Gastrocnemius medialis (tissue), 4 donors: Measurements from ENCODE around the gene ARHGAP26. TPM values are rescaled to one million over a fixed set of nuclear protein-coding genes. Genes with fewer than 3 reads are reported as not detected.

ENCODE experiments used
- ATAC-seq, 2 donors: fragments of 150-250 bp; one replicate each; pipeline ENCODE4 v1.9.1; 2016
- DNase-seq, 2 donors: peaks; one replicate each; pipeline ENCODE4 v3.0.0-alpha.2; 2019
- H3K27ac ChIP-seq, 4 donors: fragments of 200-600 bp; sonication (generic); 1 replicate in 1 of 4; 2 replicates in 3 of 4; pipeline ENCODE4 v1.5.1; 2016 to 2018; ENCODE audit warnings: mild to moderate bottlenecking in 2 of 4, moderate library complexity in 1 of 4
- H3K27me3 ChIP-seq, 3 donors: fragments of 200-600 bp; sonication (generic) in 2 of 3; 1 replicate in 1 of 3; 2 replicates in 2 of 3; pipeline versions ENCODE4 v1.5.1 to v1.6.0; 2016 to 2019; ENCODE audit warnings: mild to moderate bottlenecking in 1 of 3, moderate library complexity in 1 of 3
- H3K36me3 ChIP-seq, 2 donors: fragments of 200-600 bp; sonication (generic) in 1 of 2; one replicate each; pipeline ENCODE4 v1.5.1; 2017 to 2018
- H3K4me1 ChIP-seq, 2 donors: fragments of 200-600 bp; sonication (generic) in 1 of 2; one replicate each; pipeline ENCODE4 v1.5.1; 2016 to 2017; ENCODE audit warnings: mild to moderate bottlenecking in 2 of 2
- H3K4me3 ChIP-seq, 4 donors: fragments of 200-600 bp; sonication (generic) in 3 of 4; 1 replicate in 1 of 4; 2 replicates in 3 of 4; pipeline ENCODE4 v1.5.1; 2016 to 2019; ENCODE audit warnings: mild to moderate bottlenecking in 2 of 4
- H3K9me3 ChIP-seq, 3 donors: fragments of 200-600 bp; sonication (generic) in 2 of 3; 1 replicate in 1 of 3; 2 replicates in 2 of 3; pipeline ENCODE4 v1.5.1; 2016 to 2019
- POLR2A ChIP-seq, 2 donors: fragments of 450-650 bp; IDR thresholded peaks; one replicate each; pipeline ENCODE4 v1.6.1; 2017; ENCODE audit warnings: antibody characterized with exemption in 2 of 2, mild to moderate bottlenecking in 2 of 2, moderate library complexity in 2 of 2
- in situ Hi-C, 4 donors: fragments of 200-750 bp; cut with MboI; loops; one replicate each; pipeline versions ENCODE4 v1.15.0 to v1.8.0; 2017; ENCODE audit warnings: low sequenced_read_pairs in 4 of 4
- intact Hi-C: fragments of 100-400 bp; cut with DNase I; formaldehyde crosslinking; loops from one replicate; pipeline ENCODE4 v1.15.1; 2023; ENCODE audit warnings: low total_unique reads
- total RNA-seq, 4 donors: library from RNA; depleted of rRNA; stranded (reverse); fragments of >200 nt; gene quantifications; one replicate each; pipeline versions ENCODE4 v1.1.0 to v1.2.3, GENCODE V29; 2016
- TF ChIP-seq, protein P1 (sequence below), 5 experiments: fragments of 450-650 bp in 3 of 5; fragments of 200-600 bp in 2 of 5; sonication (generic) in 2 of 5; IDR thresholded peaks in 4 of 5; conservative IDR thresholded peaks in 1 of 5; 1 replicate in 4 of 5; 2 replicates in 1 of 5; pipeline ENCODE4 v1.5.1; 2016 to 2019; ENCODE audit warnings: antibody characterized with exemption in 5 of 5, mild to moderate bottlenecking in 3 of 5, moderate library complexity in 3 of 5

ARHGAP26 gene
- total RNA-seq, 4 donors from 2014 or later, result 9.1 to 22.4 (median 13.4) TPM

DNA sequence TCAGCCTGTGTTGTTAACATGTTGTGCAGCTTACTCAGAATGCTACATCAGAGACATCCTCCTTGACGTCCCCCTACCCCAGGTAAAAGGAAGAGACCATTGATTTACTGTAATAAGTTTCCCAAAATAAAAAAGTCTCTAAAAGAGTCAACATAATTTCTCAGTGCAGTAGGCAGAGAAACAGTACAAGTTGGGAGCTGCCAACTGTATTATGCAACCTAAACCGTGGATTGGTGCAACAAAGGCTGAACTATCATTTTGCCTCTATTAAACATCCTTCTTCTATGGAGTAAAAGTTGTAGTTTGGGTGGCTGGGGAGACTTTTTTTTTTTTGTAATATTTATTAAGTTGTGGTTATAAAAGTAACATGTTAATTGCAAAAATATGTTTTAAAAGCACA lies 425.3 kb downstream of the ARHGAP26 start:
- H3K27ac ChIP-seq, result peak overlapping the region in 3 of 4 donors; percentile 24 to 29 (median 24)
- TF ChIP-seq, protein P1, sequence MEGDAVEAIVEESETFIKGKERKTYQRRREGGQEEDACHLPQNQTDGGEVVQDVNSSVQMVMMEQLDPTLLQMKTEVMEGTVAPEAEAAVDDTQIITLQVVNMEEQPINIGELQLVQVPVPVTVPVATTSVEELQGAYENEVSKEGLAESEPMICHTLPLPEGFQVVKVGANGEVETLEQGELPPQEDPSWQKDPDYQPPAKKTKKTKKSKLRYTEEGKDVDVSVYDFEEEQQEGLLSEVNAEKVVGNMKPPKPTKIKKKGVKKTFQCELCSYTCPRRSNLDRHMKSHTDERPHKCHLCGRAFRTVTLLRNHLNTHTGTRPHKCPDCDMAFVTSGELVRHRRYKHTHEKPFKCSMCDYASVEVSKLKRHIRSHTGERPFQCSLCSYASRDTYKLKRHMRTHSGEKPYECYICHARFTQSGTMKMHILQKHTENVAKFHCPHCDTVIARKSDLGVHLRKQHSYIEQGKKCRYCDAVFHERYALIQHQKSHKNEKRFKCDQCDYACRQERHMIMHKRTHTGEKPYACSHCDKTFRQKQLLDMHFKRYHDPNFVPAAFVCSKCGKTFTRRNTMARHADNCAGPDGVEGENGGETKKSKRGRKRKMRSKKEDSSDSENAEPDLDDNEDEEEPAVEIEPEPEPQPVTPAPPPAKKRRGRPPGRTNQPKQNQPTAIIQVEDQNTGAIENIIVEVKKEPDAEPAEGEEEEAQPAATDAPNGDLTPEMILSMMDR (IDR thresholded peaks at IDR 0.05 in 4 of 5, conservative IDR thresholded peaks at IDR 0.05 in 1 of 5), result no peak
- TF ChIP-seq POLR2A (IDR thresholded peaks at IDR 0.05), result no peak
- intact Hi-C loops, result loop anchor here (5.0 to 10.0 kb wide), 2 partner anchors 207 to 629 kb away; partner anchors contain the start of gene NR3C1
- DNase-seq (no peak), ATAC-seq (peak; percentile 70 to 86)
- no peaks in the 10 kb centered on the region for H3K36me3 ChIP-seq
- H3K27me3 ChIP-seq, result no peaks in the 10 kb centered on the region
- in situ Hi-C loops, result no loop called here
- H3K4me3 ChIP-seq, result no peak overlapping the region
- no peaks in the 10 kb centered on the region for H3K9me3 ChIP-seq
- H3K4me1 ChIP-seq, result peaks cover 30 to 33% of the 10 kb centered on the region in 2 donors

DNA sequence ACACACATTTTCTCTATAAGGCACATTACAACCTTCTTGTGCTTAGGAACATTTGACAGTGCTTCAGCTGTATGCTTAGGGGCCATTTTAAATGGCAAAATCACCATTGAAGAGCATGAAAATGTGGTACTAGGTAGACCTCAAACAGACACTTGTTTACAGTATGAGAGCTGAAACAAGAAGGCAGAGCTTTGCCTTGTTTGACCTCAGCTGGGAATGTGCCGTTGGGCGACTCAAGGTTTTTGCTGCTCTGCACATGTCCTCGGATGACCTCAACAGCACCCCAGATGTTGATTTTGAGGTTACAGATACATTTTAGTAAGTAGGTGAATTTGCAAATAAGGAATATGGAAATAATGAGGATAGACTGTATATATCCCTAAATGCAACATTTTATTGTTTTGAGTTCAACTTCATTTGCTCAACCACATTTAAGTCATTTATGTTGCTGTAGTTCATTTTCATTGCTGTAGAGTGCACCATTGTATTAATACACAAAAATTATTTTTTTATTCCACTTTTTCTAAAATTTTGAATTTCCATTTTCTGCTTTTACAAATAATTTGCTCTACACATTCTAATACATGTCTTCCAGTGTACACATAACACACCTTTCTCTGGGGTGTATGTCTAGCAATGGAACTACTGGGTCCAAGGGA lies 426.6 kb downstream of the ARHGAP26 start:
- Histone ChIP-seq H3K9me3 (no peaks in the 10 kb centered on the region), H3K4me1 (peaks cover 38 to 42% of the 10 kb centered on the region in 2 donors), H3K36me3 (no peaks in the 10 kb centered on the region), H3K27ac (no peak overlapping the region), H3K4me3 (no peak overlapping the region), H3K27me3 (no peaks in the 10 kb centered on the region)
- ATAC-seq (no peak), DNase-seq (no peak)
- in situ Hi-C loops (no loop called here), intact Hi-C loops (loop anchor here (5.0 to 10.0 kb wide), 2 partner anchors 206 to 628 kb away; partner anchors contain the start of gene NR3C1)
- TF ChIP-seq, protein P1 (IDR thresholded peaks at IDR 0.05 in 4 of 5, conservative IDR thresholded peaks at IDR 0.05 in 1 of 5), result no peak
- no peak for TF ChIP-seq POLR2A (IDR thresholded peaks at IDR 0.05)

DNA sequence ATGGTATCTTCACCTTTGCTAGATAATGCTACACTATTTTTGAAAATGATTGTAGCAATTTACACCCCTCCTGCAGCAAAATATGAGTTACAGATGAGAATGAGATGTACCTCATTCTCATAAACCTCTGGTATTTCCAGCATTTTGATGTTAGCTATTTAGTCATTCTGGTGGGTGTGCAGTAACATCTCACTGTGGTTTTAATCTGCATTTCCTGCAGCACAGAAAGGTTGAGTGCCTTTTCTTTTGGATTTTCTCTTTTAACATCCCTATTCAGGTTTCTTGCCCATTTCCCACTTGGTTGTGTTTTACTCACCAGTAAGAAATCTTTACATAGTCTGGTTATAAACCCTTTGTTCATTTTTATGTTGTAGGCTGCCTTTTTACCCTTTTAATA lies 427.1 kb downstream of the ARHGAP26 start:
- ATAC-seq (no peak), DNase-seq (no peak)
- Histone ChIP-seq H3K4me3 (no peak overlapping the region), H3K9me3 (no peaks in the 10 kb centered on the region), H3K4me1 (peaks cover 38 to 42% of the 10 kb centered on the region in 2 donors), H3K27ac (no peak overlapping the region), H3K36me3 (no peaks in the 10 kb centered on the region), H3K27me3 (no peaks in the 10 kb centered on the region)
- no peak for TF ChIP-seq POLR2A (IDR thresholded peaks at IDR 0.05)
- TF ChIP-seq, protein P1 (IDR thresholded peaks at IDR 0.05 in 4 of 5, conservative IDR thresholded peaks at IDR 0.05 in 1 of 5), result no peak
- intact Hi-C loops, result loop anchor here (5.0 to 10.0 kb wide), 2 partner anchors 205 to 628 kb away; partner anchors contain the start of gene NR3C1
- in situ Hi-C loops, result no loop called here

DNA sequence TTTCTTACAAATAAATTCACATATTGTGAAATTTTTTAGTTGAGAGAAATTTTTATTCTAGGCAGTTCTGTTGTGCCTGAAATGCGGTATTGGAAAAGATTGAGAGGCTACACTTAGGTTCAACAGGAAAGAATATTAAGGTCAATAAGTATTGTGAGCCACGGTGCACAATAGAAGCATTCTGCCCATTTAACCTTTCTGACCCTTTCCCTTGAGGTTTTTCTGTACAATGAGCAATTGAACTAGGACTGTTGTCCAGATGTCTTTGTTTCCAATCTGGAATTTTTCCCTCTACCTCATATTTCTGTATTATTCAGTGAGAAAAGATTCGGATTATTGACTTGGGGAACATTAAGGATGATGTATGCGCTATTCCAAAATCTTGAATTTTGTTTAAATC lies 428.2 kb downstream of the ARHGAP26 start:
- DNase-seq, result no peak

More for the DNA sequence above, 428.2 kb downstream of the ARHGAP26 start:
- intact Hi-C loops (loop anchor here (5.0 to 10.0 kb wide), 2 partner anchors 204 to 626 kb away; partner anchors contain the start of gene NR3C1), in situ Hi-C loops (no loop called here)
- Histone ChIP-seq H3K27ac (no peak overlapping the region), H3K9me3 (no peaks in the 10 kb centered on the region), H3K4me1 (peaks cover 38 to 42% of the 10 kb centered on the region in 2 donors), H3K27me3 (no peaks in the 10 kb centered on the region), H3K36me3 (no peaks in the 10 kb centered on the region), H3K4me3 (no peak overlapping the region)
- no peak for ATAC-seq
- TF ChIP-seq, protein P1 (IDR thresholded peaks at IDR 0.05 in 4 of 5, conservative IDR thresholded peaks at IDR 0.05 in 1 of 5), result no peak
- TF ChIP-seq POLR2A (IDR thresholded peaks at IDR 0.05), result no peak
